GM18909 (cell line): ENCODE data around the gene CTNNA3.

Experiments used
- ATAC-seq: cut with Tn5 transposase; IDR thresholded peaks from one replicate; pipeline ENCODE4 v1.9.1; 2021; ENCODE audit warnings: mild to moderate bottlenecking; ENCODE audit not compliant: unreplicated experiment, poor library complexity

The CTNNA3 gene

DNA sequence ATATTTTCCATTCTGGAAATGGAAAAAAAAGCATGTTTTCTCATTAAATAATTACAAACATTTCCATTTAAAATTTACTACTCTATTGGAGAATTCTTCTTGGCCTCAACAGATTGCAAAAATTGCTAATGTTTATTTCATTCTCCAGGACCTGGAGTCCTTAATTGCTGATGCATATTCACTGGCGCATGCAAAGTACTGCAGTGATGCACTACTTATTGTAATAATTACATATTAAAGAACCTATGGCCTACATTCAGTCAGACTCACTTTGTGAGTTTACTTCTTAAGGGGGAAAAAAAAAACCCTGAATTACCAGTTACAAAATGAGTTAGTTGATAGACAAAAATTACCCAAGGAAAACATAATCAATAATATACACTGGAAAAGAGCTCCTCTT, 1161.1 kb downstream of the CTNNA3 start:
- ATAC-seq: no peak

DNA sequence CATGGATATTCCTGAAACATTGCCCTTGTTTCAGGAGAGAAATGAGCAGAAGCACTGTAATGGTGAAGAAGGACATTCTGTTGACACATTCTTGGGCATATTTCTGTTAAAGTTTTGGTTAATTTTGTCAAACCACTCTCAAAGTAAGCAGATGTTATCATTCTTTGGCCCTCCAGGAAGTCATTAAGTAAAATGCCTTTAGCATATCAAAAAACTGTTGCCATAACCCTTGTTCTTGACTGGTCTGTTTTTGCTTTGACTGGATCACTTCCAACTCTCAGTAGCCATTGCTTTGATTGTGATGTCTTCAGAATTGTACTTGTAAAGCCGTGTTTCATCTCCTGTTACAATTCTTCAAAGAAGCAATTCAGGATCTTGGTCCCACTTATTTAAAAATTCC, 1174.5 kb downstream of the CTNNA3 start:
- ATAC-seq: no peak

DNA sequence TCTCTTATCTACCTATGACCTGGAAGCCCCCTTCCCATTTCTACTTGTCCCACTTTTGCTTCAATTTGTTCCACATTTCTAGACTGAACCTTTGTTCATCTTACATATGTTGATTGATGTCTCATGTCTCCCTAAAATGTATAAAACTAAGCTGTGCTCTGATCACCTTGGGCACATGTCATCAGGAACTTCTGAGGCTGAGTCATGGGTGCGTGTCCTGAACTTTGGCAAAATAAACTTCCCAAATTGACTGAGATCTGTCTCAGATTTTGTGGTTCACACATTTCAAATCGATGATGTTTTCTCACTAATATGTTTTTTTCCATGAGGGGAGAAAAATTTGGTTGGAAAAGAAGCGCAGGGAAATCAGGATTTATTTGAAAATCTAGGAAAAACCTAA, 1176.4 kb downstream of the CTNNA3 start:
- no peak for ATAC-seq

DNA sequence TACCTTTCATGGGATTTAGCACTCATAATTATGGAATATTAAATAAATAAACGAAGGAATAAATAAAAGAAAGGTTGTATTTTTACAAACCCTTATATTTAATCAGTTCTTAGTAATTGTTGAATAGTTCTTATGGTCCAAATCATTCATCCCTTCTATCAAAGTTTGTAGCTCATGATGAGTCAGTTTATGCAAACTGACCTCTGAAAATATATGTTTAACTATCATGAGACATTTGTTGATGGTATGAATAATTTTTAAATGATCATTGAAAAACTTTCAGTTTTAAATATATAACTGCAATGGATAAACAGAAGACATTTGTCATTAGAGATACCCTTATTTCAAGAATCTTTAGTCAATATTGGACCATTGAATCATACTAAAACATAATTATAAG, 1181.3 kb downstream of the CTNNA3 start:
- ATAC-seq: no peak

DNA sequence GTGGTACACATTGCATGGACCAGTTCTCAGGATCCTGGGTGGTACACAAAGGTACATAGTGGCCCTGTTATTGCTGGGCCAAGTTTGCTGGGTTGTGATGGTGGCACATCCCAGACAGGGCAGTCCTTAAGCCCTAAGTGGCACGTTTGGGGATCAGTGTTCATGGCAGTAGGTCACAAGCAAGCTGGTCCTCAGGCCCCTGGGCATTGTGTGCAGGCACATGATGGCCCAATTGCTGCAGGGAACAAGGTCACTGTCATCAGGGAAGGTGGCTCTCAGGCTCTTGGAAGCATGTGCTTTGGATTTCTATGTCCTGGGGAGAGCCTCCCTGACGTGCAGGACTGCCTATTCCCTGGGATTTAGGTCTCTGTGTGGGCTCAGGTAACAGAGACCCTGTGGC, 1182.5 kb downstream of the CTNNA3 start:
- no peak for ATAC-seq

DNA sequence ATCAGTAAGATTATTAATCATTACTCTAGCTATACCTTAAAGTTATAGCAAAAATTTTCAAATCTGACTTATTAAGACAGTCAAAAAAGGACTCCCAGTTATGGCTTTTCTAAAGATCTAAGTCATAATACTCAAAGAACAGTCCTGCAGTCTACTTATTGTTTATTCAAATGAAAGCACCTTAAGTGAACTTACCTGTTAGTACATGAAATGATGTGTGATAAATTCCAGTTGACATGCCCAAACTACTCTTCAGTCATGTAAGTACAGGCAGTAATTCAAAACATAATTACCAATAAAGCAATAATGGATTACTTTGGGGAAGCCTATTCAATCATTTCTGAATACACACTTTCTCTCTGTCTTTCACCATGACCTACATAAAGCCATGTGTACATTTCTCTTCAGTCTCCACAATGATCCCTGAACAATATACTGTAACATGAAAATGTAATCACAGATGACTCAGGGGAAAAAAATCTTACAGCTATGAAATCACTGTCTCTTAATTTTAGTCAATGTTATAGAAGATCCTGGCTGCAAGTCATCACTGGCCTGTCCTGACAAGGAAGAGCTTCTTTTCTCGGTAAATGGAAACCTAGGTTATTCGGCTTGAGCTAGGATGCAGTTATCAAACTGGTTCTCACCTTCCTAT, 1190.9 kb downstream of the CTNNA3 start:
- ATAC-seq: no peak

DNA sequence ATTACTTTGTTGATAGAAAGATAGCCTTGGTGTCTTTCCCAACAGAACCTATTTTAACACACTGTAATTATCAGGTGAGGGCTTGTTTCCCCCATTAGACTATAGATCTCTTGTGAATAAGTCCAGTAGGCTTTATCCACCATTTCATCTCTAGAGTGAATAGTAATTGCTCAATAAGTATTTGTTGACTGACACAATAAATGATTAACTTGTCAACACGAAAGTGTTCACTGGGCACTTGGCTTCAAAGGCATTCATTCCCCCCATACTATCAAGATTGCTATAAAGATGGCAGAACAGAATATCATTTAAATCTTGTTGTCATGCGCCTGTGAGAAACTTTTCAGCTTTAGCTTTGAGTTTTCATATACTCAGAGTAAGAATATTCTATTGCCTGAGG, 1194.6 kb downstream of the CTNNA3 start:
- ATAC-seq: no peak

DNA sequence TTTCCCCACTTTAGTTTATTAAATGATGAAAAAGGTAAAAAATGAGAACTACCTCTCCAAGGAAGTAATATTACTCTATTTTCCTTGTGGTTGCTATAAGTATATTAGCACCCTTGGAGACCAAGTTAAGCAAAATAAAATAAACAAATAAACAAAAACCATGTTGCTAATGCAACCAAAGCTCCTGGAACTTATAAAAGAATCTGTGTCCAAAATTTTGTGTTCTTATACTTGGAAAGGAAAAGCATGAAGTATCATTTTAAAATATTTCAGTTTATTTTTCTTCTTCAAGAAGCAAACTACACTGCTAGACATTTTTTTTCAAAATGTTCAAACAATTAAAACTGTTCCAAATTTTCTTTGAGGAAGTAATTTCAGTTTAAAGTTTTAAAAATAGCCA, 1212.0 kb downstream of the CTNNA3 start:
- ATAC-seq: no peak

DNA sequence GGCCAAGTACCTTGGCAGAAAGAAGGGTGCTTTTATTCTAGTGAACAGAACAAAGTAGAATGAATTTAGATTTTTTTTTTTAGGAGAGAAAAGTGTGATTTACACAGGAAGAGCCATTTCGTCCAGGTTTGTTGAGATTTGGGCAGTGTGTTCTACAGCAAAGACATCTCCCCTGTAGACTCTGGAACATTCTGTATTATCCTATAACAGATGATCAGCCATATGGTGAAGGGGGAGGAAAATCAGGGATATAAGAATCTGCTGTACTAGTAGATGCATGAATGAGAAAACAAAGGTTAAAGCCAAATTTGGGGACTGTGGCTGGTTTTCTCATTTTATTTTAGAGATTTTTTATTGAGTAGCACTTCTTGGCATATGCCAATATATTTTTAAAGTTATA, 1223.8 kb downstream of the CTNNA3 start:
- ATAC-seq: no peak

DNA sequence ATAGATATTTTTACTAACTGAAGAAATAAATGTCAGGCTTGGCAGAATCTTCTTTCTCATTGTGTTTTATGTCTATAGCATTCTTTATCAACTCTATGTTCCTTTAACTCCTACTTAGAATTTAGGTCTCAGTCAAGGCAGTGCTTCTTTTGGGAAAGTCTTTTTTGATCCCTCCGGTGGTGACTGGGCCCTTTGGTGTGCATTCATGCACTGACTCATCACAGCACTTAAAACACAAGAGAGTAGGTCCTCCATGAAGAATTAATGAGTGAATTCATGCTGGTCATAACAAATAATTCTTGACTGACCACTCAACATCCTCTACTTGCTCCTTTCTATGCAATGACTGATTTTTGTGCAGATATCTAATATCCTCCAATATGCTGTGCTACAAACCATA, 1229.0 kb downstream of the CTNNA3 start:
- no peak for ATAC-seq

DNA sequence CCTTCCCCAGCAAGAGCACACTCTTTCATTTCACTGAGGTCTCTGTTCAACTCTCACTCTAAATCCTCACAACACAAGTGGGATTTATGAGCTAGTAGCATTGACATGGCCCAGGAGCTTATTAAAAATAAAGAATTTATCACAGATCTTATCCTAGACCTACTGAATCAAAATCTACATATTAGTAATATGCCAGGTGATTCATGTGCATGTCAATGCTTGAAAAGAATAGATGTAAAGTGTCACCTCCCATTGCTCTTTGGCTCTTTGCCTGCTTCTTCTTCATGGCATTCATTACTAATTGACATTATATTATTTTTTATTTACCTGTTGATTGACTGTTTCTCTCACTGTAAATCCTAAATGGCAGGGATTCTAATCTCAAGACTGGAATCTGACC, 1229.4 kb downstream of the CTNNA3 start:
- no peak for ATAC-seq

DNA sequence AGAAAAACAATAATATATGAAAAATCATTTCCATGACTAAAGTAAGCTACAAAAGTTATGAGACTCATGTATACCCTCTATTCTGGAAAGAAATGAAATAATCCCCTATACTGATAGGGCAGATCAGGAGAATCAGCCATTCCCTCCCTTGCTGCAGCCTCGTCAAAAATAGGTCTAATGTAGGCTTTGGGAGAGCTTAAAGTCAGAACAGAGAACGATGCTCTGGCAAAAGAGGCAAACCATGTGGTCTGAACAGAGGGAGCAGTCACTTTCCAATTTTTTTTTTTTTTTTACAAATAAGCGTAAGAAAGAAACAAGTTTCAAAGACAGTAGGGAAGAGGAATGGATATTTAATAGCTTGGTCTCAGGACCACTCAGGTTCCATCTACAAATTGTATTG, 1232.4 kb downstream of the CTNNA3 start:
- no peak for ATAC-seq

DNA sequence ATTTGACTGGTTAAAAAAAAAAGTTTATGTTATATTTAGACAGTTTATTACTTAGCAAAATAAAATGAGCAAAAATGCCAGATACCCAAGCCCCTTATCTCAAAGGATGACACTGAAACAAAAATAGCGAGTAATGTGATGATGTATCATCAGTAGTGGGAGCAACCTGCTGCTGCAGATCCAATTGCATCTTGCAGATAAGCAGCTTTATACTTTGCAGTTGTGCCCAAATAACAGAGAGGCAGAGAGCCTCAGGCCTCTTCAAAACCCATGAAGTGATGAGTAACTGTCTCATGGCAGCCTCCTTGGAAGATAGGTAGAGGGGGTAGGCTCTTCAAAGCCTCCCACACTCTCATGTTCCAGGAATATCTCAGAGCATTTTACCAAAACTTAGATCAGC, 1238.4 kb downstream of the CTNNA3 start:
- ATAC-seq: no peak

DNA sequence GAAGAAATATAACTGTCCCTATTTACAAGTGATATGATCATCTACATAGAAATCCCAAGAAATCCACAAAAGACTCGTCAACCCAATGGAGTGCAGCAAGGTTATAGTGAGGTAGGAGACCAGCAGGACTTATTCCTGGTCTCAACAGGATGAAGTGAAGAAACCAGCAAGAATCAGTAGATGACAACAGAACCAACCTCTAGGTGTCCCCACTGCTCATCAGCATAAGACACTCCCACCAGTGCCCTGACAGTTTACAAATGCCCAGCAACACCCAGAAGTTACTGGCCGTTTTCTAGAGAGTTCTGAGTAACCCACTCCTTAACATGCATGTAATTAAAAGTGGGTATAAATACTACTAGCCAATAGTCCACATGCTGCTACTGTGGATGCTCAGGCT, 1240.7 kb downstream of the CTNNA3 start:
- ATAC-seq: no peak

DNA sequence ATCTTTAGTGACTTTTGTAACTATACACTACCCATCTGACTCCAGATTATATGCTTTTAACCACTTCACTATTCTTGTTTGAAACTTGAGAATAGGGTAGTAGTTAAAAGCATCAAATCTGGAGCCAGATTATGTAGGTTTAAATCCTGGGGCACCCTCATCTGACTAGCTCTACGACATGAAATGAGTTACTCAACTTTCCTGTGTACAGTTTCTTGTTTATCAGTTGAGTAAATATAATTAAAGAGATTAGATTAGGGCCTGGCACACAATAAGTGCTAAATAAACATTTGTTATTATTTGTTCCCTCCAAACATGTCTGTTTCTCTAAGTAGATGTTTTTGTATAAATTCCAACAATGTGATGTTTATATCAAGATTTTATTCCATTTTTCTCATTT, 1255.4 kb downstream of the CTNNA3 start:
- ATAC-seq: no peak

DNA sequence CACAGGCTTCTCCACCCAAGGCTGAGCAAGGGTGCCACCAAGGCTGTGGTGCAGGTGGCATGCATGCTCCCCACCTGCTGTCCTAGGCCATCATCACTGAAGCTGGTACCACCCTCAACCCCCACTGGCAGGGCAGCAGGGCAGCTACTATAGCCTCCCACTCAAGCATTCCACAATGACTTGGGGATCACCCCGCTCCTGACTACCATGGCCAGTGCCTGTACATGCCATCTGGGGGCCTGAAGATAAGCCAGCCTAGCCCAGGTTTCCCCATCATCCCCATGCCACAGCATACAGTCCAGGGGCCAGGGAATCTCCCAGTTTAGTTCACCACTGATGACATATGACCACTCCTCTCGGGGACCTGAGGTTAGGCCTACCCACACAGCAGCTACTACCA, 1281.1 kb downstream of the CTNNA3 start:
- ATAC-seq: no peak

DNA sequence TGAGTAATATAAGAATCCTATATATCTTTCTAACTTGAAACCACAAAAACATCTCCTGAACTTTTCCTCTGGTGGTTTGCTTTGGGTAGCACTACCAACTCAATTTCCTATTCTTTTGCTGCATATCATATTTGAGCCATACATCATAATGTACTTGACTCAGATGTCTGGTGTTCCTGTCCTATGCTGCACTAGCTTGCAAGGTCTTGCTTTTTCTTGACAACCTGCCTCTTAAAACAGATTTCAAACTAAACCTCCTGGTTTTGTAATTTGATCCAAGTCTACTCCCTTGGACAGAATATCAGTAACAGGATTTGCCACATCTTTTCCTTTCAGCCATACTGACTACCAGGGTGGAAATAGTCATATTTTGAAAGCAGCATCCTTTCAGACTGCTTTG, 1290.4 kb downstream of the CTNNA3 start:
- no peak for ATAC-seq

DNA sequence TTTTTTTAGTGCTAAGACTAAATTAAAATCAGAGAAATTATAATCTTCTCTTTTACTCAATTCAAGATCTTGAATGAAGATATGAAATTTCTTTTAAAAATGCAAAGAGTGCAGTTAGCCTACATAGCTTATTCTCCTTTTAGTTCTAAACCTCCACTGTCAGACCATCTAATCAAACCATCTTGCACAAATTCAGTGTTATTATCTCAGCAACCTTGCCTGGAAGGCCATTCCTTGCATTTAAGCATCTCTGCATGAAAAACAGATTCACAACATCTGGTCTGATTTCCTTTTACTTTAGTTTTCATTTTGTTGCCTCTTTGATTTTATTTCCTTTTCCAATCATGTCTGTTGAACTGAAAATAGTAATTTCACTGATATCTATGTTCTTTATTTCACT, 1297.3 kb downstream of the CTNNA3 start:
- ATAC-seq: no peak

DNA sequence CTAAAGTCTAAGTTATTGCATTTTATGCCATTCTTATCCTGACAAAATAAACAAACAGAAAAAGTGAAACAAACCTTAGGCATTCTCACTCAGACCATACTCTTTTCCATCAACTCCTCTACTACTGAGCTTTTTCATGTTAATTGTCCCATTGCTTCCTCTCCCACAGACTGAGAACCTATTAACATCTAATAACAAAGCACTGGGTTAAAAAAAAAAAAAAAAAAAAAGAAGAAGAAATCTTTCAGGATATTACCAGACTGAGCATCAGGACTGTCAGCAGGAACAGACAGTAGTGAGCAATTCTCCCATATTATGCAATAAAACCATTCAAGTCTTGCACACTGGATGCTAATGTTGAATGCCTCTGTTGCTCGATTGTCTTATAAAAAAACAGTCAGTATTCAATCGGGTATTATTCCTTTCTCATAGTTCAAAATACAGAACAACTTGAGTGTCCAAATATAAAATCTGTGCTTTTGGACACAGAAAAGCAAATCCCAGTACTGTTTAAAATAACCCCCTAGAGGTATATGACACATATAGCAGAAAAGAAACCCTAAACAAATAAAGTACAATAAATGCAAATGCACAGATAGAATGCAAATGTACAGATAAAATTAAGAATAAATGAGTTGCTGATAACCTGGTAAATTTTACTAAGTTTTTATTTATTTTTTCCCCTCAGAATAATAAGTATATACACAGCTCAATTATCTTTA, 1301.5 kb downstream of the CTNNA3 start:
- no peak for ATAC-seq

DNA sequence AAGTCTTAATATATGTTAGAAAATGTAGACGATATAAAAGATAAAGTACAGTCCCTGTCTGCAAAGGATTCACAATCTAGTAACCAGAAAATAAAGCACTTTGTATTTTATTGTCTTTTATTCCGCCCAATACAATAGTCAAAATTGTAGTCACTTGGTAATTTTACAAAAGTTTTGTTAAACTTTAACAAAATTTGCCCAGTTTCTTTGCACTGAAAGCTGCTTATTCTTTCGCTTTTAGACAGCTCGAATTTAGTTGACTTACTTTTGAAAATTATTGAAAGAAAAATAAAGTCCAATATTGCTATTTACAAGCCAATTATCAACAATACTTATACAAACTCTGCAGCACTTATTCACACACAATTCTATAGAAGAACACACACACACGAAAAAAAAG, 1305.1 kb downstream of the CTNNA3 start:
- no peak for ATAC-seq

DNA sequence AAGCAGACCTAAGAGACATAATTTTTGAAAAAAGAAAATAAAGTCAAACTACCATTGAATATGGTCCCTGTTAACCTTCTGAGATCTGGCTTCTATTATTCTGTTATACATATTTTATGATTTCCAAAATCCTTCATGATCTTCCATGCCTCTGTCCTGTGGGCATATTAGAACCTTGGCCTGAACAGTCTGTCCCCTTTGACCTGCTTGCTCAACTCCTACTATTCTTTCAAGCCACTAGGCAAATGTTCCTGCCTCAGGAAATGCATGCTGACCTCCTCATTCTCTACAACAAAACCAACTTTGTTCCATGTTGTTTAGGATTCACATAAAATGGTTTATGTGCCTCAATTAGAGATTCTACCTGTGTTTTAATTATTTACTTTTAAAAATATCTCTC, 1315.0 kb downstream of the CTNNA3 start:
- no peak for ATAC-seq

DNA sequence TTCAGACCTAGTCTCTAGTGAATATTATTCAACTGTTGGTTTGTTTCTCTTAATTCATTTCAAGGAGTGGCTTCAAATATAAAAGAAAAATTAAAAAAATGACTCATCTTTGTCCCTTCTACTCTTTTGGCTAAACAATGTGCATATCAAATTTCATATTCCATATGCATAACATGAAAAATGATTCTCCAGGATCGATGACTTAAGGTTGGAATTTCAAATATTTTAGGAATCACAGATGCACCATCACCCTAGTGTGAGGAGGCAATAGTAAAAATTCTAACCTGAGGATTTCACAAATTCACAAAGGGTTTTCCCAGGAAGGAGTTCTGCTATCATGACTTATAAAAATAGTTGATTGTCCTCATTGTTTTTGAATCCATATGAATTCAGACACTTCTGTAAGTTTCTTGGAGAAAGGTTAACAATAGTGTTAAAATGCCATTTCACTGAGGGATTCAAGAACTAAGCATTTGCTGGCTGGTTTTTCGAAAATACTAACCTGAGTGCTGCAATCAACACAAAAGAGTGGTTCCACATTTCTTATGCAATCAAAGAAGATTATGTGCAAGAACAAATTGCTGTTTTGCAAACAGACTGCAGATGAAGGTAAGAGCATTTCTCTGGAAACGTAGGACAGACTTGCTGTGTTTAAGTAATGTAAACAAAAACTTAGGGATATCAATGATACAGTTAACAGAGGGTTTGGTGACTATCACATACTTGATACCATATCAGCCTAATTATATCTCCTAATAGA, 1317.7 kb downstream of the CTNNA3 start:
- no peak for ATAC-seq
